Stimulated activated CD8-positive, alpha-beta memory T cell treated with anti-CD3 and anti-CD28 coated beads, Interleukin-15, amount 100 ng/mL, for 4 hours (primary cell): ENCODE results near the gene TMEM144.
A peak's percentile ranks its signal among the peaks of the same experiment; 100 is the strongest.
"Not testable (repeated sequence)": the region's sequence is repeated elsewhere in the genome, so short reads cannot be mapped to it uniquely, and the experiment has no call there.

Experiments
- DNase-seq, 2 donors: peaks; one replicate each; pipeline ENCODE4 v3.0.0-alpha.2; 2020; ENCODE audit warnings: low read depth in 2 of 2

Gene TMEM144

DNA sequence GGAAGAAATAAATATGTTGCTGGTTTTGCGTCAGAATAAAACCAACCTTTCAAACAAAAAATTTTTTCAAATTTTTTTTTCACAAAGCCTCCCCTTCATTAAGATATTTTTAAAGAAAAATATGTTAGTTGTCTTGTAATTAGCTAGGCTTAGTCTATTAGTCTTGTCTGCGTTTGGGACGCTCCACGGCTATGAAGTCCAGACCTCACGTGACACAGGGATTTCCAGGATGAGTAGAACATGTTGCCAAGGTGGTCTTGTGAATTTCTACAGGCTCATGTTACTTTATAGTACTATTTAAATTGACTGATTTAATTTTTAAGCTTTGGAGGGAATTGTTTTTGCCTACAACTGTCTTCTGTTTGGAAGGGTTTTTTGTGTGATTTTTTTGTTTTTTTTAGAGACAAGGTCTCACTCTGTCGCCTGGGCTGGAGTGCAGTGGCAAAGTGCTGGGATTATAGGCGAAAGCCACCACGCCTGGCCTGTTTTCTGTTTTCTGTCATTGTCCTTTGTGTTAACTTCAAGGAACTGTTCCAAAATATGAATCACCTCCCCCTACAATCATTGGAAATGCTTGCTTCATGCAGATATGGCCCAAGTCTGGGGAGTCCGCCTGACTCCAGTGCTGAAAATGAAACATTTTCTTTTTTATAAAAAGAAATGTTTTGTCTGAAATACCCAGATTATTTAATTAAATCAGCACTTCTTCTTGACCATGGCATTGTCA, 26.2 kb downstream of the TMEM144 start:
- no peak for DNase-seq

- DNase-seq, result no peak
These were observed 28.3 kb downstream of the TMEM144 start for GRCh38 chr4:158238575-158238974.

DNA sequence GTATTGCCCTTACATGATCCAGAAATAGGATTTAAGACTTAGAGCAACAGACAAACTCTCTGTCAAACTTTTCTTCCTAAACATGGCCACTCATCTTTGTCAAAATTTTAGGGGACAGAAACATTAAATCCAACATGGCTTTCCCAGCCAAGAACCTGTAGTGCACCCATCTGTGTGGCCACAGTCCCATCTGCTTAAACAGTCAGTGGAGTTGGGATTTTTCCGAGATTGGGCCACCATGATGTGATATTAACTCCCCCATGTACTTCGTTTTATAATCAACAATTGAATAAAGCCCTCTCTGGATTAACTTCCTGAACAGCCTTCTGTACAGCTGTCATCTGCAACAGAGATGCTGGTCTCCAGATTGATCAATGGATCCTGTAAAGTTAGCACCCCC, 28.9 kb downstream of the TMEM144 start:
- DNase-seq, result no peak

GRCh38 chr4:158243071-158243470, 32.8 kb downstream of the TMEM144 start:
- DNase-seq, result no peak

- DNase-seq, result no peak
These were observed 40.0 kb downstream of the TMEM144 start for GRCh38 chr4:158250321-158250720.

DNA sequence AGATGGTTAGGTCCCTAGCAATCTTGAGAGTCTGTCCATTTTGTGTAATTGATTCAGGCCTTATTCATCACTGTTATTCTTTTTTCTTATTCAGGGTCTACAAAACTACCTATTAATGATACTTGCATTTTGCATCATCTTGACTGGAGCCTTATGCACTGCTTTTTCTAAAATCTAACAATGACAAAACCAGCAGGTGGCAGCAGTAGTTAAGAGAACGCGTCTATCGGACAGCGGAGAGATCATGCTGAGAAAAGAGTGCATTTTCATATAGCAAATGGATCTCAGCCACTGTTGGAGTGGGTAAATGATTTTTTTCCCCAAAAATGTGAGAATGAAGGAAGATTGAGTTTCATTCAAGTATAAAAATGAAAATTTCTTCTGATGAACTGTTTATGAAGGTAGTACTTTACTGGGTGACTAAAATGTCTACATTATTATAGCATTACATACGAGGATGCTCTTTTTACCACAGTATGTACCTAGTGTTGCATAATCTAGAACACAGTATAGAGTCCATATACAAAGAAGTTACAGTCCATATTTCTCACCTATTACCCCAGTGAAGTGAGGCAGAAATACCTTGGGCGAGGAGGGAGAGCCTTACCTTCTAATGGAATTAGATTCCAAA, 43.2 kb downstream of the TMEM144 start:
- DNase-seq, result peak in 1 of 2 donors; percentile 6

- DNase-seq, result no peak
These were observed 44.0 kb downstream of the TMEM144 start for GRCh38 chr4:158254292-158254691.

GRCh38 chr4:158255727-158256324, 45.5 kb downstream of the TMEM144 start:
- no peak for DNase-seq

GRCh38 chr4:158259955-158260575, 49.8 kb downstream of the TMEM144 start:
- no peak for DNase-seq

GRCh38 chr4:158261480-158261879, 51.2 kb downstream of the TMEM144 start:
- DNase-seq, result no peak

DNA sequence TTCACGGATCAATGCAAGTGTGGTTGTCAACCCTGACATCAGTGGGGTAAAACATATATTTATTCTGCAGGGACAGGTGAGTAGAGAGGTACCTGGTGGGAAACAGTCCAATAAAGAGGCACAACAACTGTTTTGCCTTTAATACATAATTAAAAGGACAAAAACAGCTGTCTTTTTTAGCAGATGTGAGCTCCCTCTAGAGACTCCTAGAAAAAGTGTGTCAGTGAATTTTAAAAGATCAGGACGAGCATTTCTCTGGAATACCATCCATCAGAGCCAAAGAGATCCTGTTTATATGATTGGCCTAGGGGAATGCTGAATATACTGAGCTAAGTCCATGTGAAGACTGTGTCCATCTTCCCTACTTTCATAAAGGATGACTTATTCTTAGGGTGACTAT, 58.3 kb downstream of the TMEM144 start:
- no peak for DNase-seq

- no peak for DNase-seq
These were observed 64.3 kb downstream of the TMEM144 start for GRCh38 chr4:158274636-158275035.

DNA sequence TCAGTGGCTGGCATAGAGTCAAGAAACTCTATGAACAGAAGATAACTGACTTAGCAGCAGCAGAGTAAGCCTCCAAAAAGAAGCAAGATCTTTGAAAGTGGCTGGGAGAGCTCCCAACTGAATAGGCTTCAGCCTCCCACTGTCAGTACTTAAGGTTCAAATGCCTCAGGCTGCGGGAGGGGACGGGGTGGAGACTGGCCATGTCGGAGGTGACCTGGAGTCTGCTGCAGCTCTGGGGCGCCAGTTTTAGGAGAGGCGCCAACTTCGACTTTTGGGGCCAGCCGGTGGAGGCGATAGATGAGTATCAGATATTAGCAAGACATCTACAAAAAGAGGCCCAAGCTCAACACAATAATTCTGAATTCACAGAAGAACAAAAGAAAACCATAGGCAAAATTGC, 67.3 kb downstream of the TMEM144 start:
- DNase-seq, result no peak

DNA sequence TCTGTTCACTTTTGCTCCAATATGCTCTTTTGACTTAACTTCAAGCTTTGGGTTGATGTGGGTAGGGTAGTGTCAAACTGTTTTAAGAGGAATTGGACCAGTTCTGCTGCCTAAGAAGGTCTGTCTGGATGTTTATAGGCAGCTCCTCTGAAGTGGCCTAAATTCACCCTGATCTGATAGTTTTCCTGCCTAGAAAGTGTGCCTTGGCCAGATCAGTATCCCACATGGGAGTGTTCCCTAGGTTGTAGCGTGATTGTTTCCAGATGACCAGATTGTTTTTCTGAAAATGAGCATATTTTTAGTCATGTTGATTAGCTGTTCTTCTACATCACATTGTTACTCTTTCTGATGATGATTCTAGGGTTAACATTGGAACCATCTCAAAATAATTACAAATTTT, 68.8 kb downstream of the TMEM144 start:
- not testable (repeated sequence) for DNase-seq

- no peak for DNase-seq
These were observed 70.6 kb downstream of the TMEM144 start for GRCh38 chr4:158280856-158281255.

- no peak for DNase-seq
These were observed 72.0 kb downstream of the TMEM144 start for GRCh38 chr4:158282252-158282651.

GRCh38 chr4:158285429-158286216, 75.3 kb downstream of the TMEM144 start:
- DNase-seq, result no peak

GRCh38 chr4:158290912-158291311, 80.6 kb downstream of the TMEM144 start:
- DNase-seq, result no peak

- no peak for DNase-seq
These were observed 81.2 kb downstream of the TMEM144 start for GRCh38 chr4:158291334-158292055.

DNA sequence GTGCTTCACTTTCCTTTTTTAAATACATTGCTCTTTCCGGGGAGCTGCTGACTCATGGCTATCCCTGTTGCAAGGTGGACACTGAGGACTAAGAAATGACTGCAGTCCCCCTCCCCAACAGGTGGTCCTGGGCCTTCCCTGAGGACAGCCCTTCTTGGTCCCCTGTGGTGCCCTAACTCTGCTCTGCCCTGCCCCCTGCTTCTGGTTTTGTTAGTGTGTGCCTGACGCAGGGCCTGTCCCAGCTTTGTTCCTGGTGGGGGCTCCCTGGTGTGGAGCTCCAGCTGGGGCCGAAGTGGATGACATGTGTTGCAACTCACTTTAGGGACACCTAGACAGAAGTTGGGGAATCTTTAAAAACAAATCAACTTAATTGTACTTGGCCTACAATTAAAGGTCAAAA, 81.9 kb downstream of the TMEM144 start:
- DNase-seq, result no peak

DNA sequence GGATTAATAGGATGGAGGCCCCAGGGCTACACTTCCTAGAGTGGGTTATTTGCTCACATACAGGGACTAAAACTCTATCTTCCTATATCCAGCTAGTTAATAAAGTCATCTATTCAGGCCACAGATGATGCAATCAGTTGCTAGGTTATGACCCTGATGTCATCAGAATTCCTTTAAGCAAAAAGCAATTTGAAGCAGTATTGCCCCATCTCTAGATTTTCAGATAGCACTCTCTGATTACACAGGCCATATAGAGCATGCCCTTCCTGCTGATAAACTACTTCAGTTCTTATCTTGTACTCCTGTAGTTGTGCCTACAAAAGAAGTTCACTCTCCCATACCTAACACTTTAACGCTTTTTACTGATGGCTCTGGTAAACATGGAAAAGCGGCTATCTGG, 84.8 kb downstream of the TMEM144 start:
- DNase-seq, result no peak
